A673 (cell line): ENCODE results near the gene TSPAN4. TPM values are rescaled to one million over a fixed set of nuclear protein-coding genes. Genes with fewer than 3 reads are reported as not detected.

Experiments used
- BruUV-seq: library from RNA; stranded (reverse); fragments of 400-500 nt; replicated peaks from 2 replicates; lab custom pipeline; 2021; lab: Mats Ljungman, UMichigan
- CTCF ChIA-PET: fragments of 300-600 bp; sonication (Branson Sonifier 250); formaldehyde crosslinking; loops from one replicate; lab custom pipeline; 2022; ENCODE audit warnings: antibody characterized with exemption; lab: Charles Lee
- POLR2A ChIA-PET: fragments of 300-600 bp; sonication (Branson Sonifier 250); formaldehyde crosslinking; loops from one replicate; lab custom pipeline; 2022; ENCODE audit warnings: antibody characterized with exemption; ENCODE audit not compliant: low non-redundant PET; lab: Charles Lee
- DNase-seq: peaks from one replicate; pipeline ENCODE4 v3.0.0-alpha.2; 2015; ENCODE audit warnings: low spot score
- H3K27ac ChIP-seq: fragments of 200-600 bp; sonication (generic); 2 replicates; pipeline ENCODE4 v1.5.1; 2016; ENCODE audit warnings: mixed run types, low read depth, mild to moderate bottlenecking, mixed read lengths, antibody characterized with exemption, low read length; ENCODE audit not compliant: poor library complexity, severe bottlenecking
- H3K27me3 ChIP-seq: fragments of 200-600 bp; sonication (generic); replicated peaks from 2 replicates; pipeline ENCODE4 v1.6.1; 2017; ENCODE audit warnings: mixed run types, low read depth, mild to moderate bottlenecking, mixed read lengths, antibody characterized with exemption, low read length; ENCODE audit not compliant: insufficient read depth, poor library complexity
- H3K36me3 ChIP-seq: fragments of 200-600 bp; sonication (generic); 2 replicates; pipeline ENCODE4 v1.6.1; 2016; ENCODE audit warnings: mixed run types, mild to moderate bottlenecking, mixed read lengths, antibody characterized with exemption, low read length; ENCODE audit not compliant: insufficient read depth, poor library complexity, severe bottlenecking
- H3K4me1 ChIP-seq: fragments of 200-600 bp; sonication (generic); 2 replicates; pipeline ENCODE4 v1.6.1; 2017; ENCODE audit warnings: mixed run types, mild to moderate bottlenecking, mixed read lengths, antibody characterized with exemption, low read length; ENCODE audit not compliant: insufficient read depth, poor library complexity, severe bottlenecking
- H3K4me3 ChIP-seq: fragments of 200-600 bp; sonication (generic); 2 replicates; pipeline ENCODE4 v1.5.1; 2016; ENCODE audit warnings: low read depth, mixed run types, mild to moderate bottlenecking, mixed read lengths, low read length; ENCODE audit not compliant: poor library complexity, severe bottlenecking
- H3K9me3 ChIP-seq: fragments of 200-600 bp; sonication (generic); 2 replicates; pipeline ENCODE4 v1.6.1; 2016; ENCODE audit warnings: mixed run types, low read depth, mild to moderate bottlenecking, mixed read lengths, antibody characterized with exemption, low read length; ENCODE audit not compliant: poor library complexity, severe bottlenecking
- CTCF ChIP-seq: fragments of 300-800, 200-600 bp; sonication (generic); conservative IDR thresholded peaks from 2 replicates; pipeline ENCODE4 v1.5.1; 2017; ENCODE audit warnings: low read depth, mild to moderate bottlenecking, antibody characterized with exemption, low read length, moderate library complexity, mixed read lengths
- EZH2 ChIP-seq: fragments of 200-600 bp; sonication (generic); IDR thresholded peaks from 2 replicates; pipeline ENCODE4 v1.6.1; 2017; ENCODE audit warnings: borderline replicate concordance, low read depth, mild to moderate bottlenecking, mixed read lengths, antibody characterized with exemption, low read length; ENCODE audit not compliant: poor library complexity, severe bottlenecking
- intact Hi-C: fragments of 100-400 bp; cut with micrococcal nuclease; formaldehyde crosslinking; loops from one replicate; pipeline ENCODE4 v1.10.0; 2022; ENCODE audit not compliant: unreplicated experiment
- total RNA-seq: library from RNA; stranded (reverse); gene quantifications from 2 replicates; pipeline ENCODE4 v1.2.3, GENCODE V29; 2021

TSPAN4 gene
- total RNA-seq, 1 experiment from 2014 or later: 17.5 TPM

GRCh38 chr11:824942-825341, 17.7 kb upstream of the TSPAN4 start:
- no peak for DNase-seq
- H3K27me3 ChIP-seq: no peaks in the 10 kb centered on the region
- ChIA-PET CTCF (no interaction called here), POLR2A (no interaction called here)
- H3K4me3 ChIP-seq: no peak overlapping the region
- no TSS peak for BruUV-seq
- no peaks in the 10 kb centered on the region for H3K9me3 ChIP-seq
- peaks cover 16% of the 10 kb centered on the region for H3K4me1 ChIP-seq
- intact Hi-C loops: no loop called here
- peaks cover 4% of the 10 kb centered on the region for H3K36me3 ChIP-seq
- no peak overlapping the region for H3K27ac ChIP-seq
- no peak for TF ChIP-seq CTCF
- TF ChIP-seq EZH2: no peak

GRCh38 chr11:825366-826226, 17.1 kb upstream of the TSPAN4 start:
- CTCF ChIA-PET: no interaction called here
- BruUV-seq: no TSS peak

GRCh38 chr11:826227-826621, 16.4 kb upstream of the TSPAN4 start:
- no peaks in the 10 kb centered on the region for H3K27me3 ChIP-seq
- BruUV-seq: no TSS peak
- H3K4me3 ChIP-seq: no peak overlapping the region
- ChIA-PET CTCF (no interaction called here), POLR2A (no interaction called here)
- H3K27ac ChIP-seq: no peak overlapping the region
- H3K4me1 ChIP-seq: peaks cover 18% of the 10 kb centered on the region
- DNase-seq: no peak
- no peak for TF ChIP-seq CTCF
- no peak for TF ChIP-seq EZH2
- H3K9me3 ChIP-seq: no peaks in the 10 kb centered on the region
- intact Hi-C loops: no loop called here
- peaks cover 4% of the 10 kb centered on the region for H3K36me3 ChIP-seq

More at GRCh38 chr11:825366-826226, 17.1 kb upstream of the TSPAN4 start:
- DNase-seq: no peak
- Histone ChIP-seq H3K27ac (no peak overlapping the region), H3K27me3 (no peaks in the 10 kb centered on the region), H3K4me1 (peaks cover 18% of the 10 kb centered on the region), H3K9me3 (no peaks in the 10 kb centered on the region), H3K36me3 (peaks cover 4% of the 10 kb centered on the region), H3K4me3 (no peak overlapping the region)
- TF ChIP-seq CTCF: no peak
- no peak for TF ChIP-seq EZH2
- POLR2A ChIA-PET: no interaction called here
- intact Hi-C loops: no loop called here
